ENCODE results near the gene ACTR3C.

Gene ACTR3C

GRCh38 chr7:150322833-150323681, at the start of gene ACTR3C, which contains the start of gene LRRC61:
Gene ACTR3C (minus strand): TSS chr7:150323545. CDS start chr7:150295296, 28,249 bp downstream.
Gene LRRC61 (plus strand): TSS chr7:150323355. CDS start chr7:150336862, 13,507 bp downstream.
- peak; percentile 46 for DNase-seq (ENCODE audit: low read depth)

- no peak for DNase-seq (ENCODE audit: low read depth)
Observed at GRCh38 chr7:150372271-150373048, 49.1 kb upstream of the ACTR3C start.

- no peak for DNase-seq (ENCODE audit: low read depth)
Observed at GRCh38 chr7:150371996-150372270, 48.6 kb upstream of the ACTR3C start.

- no peak for DNase-seq (ENCODE audit: low read depth)
Observed at GRCh38 chr7:150371131-150371995, 48.0 kb upstream of the ACTR3C start.

GRCh38 chr7:150370612-150371071, 47.3 kb upstream of the ACTR3C start:
- no peak for DNase-seq (ENCODE audit: low read depth)

- no peak for DNase-seq (ENCODE audit: low read depth)
Observed at GRCh38 chr7:150369748-150370501, 46.6 kb upstream of the ACTR3C start.

GRCh38 chr7:150368884-150369747, 45.8 kb upstream of the ACTR3C start:
- peak; percentile 76 for DNase-seq (ENCODE audit: low read depth)

GRCh38 chr7:150368096-150368883, 44.9 kb upstream of the ACTR3C start, which contains the start of gene REPIN1:
Gene REPIN1 (plus strand): TSS chr7:150368822. CDS start chr7:150369712, 890 bp downstream.
- peak; percentile 71 for DNase-seq (ENCODE audit: low read depth)

- DNase-seq (ENCODE audit: low read depth) = no peak
Observed at GRCh38 chr7:150367677-150368095, 44.3 kb upstream of the ACTR3C start.

- no peak for DNase-seq (ENCODE audit: low read depth)
Observed at GRCh38 chr7:150365673-150366398, 42.5 kb upstream of the ACTR3C start.

GRCh38 chr7:150365194-150365593, 41.8 kb upstream of the ACTR3C start:
- DNase-seq (ENCODE audit: low read depth) = no peak

GRCh38 chr7:150363872-150364271, 40.5 kb upstream of the ACTR3C start:
- DNase-seq (ENCODE audit: low read depth) = no peak

GRCh38 chr7:150363370-150363769, 40.0 kb upstream of the ACTR3C start:
- no peak for DNase-seq (ENCODE audit: low read depth)

- DNase-seq (ENCODE audit: low read depth) = no peak
Observed at GRCh38 chr7:150361807-150362621, 38.7 kb upstream of the ACTR3C start.

- no peak for DNase-seq (ENCODE audit: low read depth)
Observed at GRCh38 chr7:150361402-150361801, 38.1 kb upstream of the ACTR3C start.

GRCh38 chr7:150360363-150361058, 37.2 kb upstream of the ACTR3C start:
- no peak for DNase-seq (ENCODE audit: low read depth)

All from stimulated activated CD4-positive, alpha-beta T cell treated with anti-CD3 and anti-CD28 coated beads, Interleukin-2, amount 100 ng/mL, for 4 hours (primary cell).